Calu3 (cell line): Measurements from ENCODE around the gene ARID1B. TPM values are rescaled to one million over a fixed set of nuclear protein-coding genes. Genes with fewer than 3 reads are reported as not detected.

Source experiments
- BruUV-seq: library from RNA; stranded (reverse); fragments of 400-500 nt; replicated peaks from 2 replicates; lab custom pipeline; 2021; lab: Mats Ljungman, UMichigan
- CTCF ChIA-PET: fragments of 300-600 bp; sonication (Branson Sonifier 250); formaldehyde crosslinking; loops from one replicate; lab custom pipeline; 2022; ENCODE audit warnings: antibody characterized with exemption; lab: Charles Lee
- DNase-seq: peaks from one replicate; pipeline ENCODE4 v3.0.0; 2022
- H3K27ac Mint-ChIP-seq: one replicate; pipeline ENCODE4 v1.8.0; 2022; ENCODE audit warnings: mixed read lengths; ENCODE audit not compliant: unreplicated experiment
- H3K27me3 Mint-ChIP-seq: one replicate; pipeline ENCODE4 v1.8.0; 2022; ENCODE audit warnings: mixed read lengths; ENCODE audit not compliant: unreplicated experiment
- H3K36me3 Mint-ChIP-seq: one replicate; pipeline ENCODE4 v1.8.0; 2022; ENCODE audit warnings: mild to moderate bottlenecking, moderate library complexity, mixed read lengths; ENCODE audit not compliant: insufficient read depth, unreplicated experiment
- H3K4me1 Mint-ChIP-seq: one replicate; pipeline ENCODE4 v1.8.0; 2022; ENCODE audit warnings: mild to moderate bottlenecking, low read depth, mixed read lengths; ENCODE audit not compliant: unreplicated experiment
- H3K4me3 Mint-ChIP-seq: one replicate; pipeline ENCODE4 v1.8.0; 2022; ENCODE audit warnings: mild to moderate bottlenecking, low read depth, moderate library complexity, mixed read lengths; ENCODE audit not compliant: unreplicated experiment
- H3K9me3 Mint-ChIP-seq: one replicate; pipeline ENCODE4 v1.8.0; 2022; ENCODE audit warnings: low read depth, mixed read lengths; ENCODE audit not compliant: unreplicated experiment
- intact Hi-C: fragments of 100-400 bp; cut with micrococcal nuclease; formaldehyde crosslinking; loops from one replicate; pipeline ENCODE4 v1.10.0; 2022; ENCODE audit not compliant: unreplicated experiment
- total RNA-seq: library from RNA; stranded (reverse); gene quantifications from 2 replicates; pipeline ENCODE4 v1.2.3, GENCODE V29; 2022
- TF ChIP-seq, protein P1 (sequence below): fragments of 200-600 bp; IDR thresholded peaks from one replicate; pipeline ENCODE4 v1.8.0; 2022; ENCODE audit warnings: antibody characterized with exemption; ENCODE audit not compliant: unreplicated experiment

ARID1B gene
- total RNA-seq, 1 experiment from 2014 or later, result 53.5 TPM

DNA sequence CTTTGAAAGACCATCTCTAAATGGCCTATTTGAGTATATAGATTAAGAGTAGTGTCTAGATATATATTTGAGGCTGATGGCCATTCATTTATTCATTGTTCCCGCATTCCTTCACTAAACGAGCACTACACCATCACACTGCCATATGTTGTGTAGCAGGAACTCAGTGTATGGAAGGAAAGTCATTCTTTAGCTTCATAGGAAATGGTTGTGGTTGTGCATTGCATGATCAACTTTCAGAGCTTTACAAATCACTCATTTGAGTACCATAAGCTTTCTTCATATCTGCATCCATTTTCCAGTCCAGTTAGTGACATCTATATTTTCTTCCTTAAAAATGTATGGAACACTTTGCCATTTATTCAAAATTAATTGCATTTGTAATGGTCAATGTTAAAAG lies 97.9 kb downstream of the ARID1B start:
- Mint-ChIP-seq H3K4me3 (no peak overlapping the region), H3K27ac (no peak overlapping the region), H3K27me3 (no peaks in the 10 kb centered on the region), H3K36me3 (peaks cover 4% of the 10 kb centered on the region), H3K4me1 (no peaks in the 10 kb centered on the region), H3K9me3 (no peaks in the 10 kb centered on the region)
- TF ChIP-seq, protein P1, sequence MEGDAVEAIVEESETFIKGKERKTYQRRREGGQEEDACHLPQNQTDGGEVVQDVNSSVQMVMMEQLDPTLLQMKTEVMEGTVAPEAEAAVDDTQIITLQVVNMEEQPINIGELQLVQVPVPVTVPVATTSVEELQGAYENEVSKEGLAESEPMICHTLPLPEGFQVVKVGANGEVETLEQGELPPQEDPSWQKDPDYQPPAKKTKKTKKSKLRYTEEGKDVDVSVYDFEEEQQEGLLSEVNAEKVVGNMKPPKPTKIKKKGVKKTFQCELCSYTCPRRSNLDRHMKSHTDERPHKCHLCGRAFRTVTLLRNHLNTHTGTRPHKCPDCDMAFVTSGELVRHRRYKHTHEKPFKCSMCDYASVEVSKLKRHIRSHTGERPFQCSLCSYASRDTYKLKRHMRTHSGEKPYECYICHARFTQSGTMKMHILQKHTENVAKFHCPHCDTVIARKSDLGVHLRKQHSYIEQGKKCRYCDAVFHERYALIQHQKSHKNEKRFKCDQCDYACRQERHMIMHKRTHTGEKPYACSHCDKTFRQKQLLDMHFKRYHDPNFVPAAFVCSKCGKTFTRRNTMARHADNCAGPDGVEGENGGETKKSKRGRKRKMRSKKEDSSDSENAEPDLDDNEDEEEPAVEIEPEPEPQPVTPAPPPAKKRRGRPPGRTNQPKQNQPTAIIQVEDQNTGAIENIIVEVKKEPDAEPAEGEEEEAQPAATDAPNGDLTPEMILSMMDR, result no peak
- intact Hi-C loops, result no loop called here
- no TSS peak for BruUV-seq
- CTCF ChIA-PET, result no interaction called here
- no peak for DNase-seq

DNA sequence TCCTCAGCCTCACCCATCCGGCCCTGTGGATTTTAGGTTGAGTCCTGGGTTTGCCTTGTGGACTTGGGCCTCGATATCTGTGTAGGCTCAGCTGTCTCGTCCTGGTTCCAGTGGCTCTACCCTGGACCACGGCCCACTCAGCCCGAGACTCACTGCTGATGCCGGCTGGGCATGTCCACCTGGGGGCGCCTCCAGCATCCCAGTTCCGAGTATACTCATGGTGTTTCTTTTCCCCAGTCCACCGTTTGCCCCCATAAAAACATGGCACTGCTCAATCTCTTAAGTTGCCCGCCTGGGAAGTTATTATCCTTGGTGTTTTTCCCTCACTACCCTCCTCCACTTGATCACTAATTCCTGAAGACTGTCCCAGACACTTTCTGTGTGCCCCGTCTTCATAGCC lies 99.1 kb downstream of the ARID1B start:
- Mint-ChIP-seq H3K27me3 (no peaks in the 10 kb centered on the region), H3K9me3 (no peaks in the 10 kb centered on the region), H3K4me1 (no peaks in the 10 kb centered on the region), H3K27ac (no peak overlapping the region), H3K4me3 (no peak overlapping the region), H3K36me3 (peaks cover 4% of the 10 kb centered on the region)
- intact Hi-C loops, result no loop called here
- TF ChIP-seq, protein P1, result peak; percentile 30
- CTCF ChIA-PET, result no interaction called here
- DNase-seq, result peak; percentile 9
- BruUV-seq, result no TSS peak

DNA sequence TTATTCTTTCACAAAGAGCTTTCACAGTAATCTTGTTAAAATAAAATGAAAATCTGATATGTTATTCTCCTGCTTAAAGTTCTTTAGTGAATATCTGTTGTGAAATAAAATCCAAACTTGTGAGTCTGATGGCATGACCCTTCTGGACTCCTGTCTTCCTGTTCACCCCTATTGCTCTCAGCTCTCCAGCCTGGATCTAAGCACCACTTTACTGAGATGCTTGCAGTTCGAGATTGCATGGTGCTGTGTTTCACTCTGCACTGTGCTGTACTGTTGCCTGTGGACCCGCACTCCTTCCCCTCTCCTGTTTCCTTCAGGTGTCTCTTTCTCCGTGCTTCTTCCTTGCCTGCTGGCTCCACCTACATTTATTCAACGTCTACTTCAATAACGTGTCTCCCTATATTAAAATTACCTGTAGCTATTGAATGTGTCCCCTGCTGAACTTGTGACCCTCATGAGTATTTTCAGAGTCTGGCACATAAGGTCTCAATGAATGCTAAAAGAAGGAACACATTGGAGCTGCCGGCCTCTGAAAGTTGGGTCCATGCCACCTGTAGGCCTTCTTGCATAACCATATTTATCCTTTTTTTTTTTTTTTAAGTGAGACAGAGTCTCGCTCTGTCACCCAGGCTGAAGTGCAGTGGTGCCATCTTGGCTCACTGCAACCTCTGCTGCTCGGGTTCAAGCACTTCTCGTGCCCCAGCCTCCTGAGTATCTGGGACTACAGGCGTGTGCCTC lies 100.1 kb downstream of the ARID1B start:
- H3K9me3 Mint-ChIP-seq, result no peaks in the 10 kb centered on the region
- no peak overlapping the region for H3K27ac Mint-ChIP-seq
- H3K27me3 Mint-ChIP-seq, result no peaks in the 10 kb centered on the region
- intact Hi-C loops, result no loop called here
- H3K4me3 Mint-ChIP-seq, result no peak overlapping the region
- peaks cover 4% of the 10 kb centered on the region for H3K36me3 Mint-ChIP-seq
- no peak for DNase-seq
- TF ChIP-seq, protein P1, result no peak
- CTCF ChIA-PET, result no interaction called here
- BruUV-seq, result no TSS peak
- peaks cover 4% of the 10 kb centered on the region for H3K4me1 Mint-ChIP-seq

DNA sequence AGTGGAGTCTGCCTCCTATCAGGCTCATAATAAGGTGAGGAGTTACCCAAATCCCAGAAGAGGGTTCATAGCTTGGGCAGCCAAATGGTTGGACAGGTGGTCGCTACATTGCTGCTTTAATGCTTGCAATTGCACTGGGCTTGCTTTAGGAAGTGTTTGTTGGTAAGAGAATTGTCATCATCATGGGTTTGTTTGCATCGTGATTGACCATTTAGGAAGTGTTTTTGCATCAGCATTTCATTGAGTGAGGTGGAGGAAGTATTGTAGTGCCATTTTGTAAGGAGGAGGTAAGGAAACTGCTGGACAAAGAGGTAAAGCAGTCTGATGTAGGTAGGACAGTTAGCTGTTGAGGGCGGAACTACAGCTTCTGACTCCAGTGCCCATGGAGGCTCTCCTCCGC lies 101.5 kb downstream of the ARID1B start:
- DNase-seq, result no peak
- Mint-ChIP-seq H3K27me3 (no peaks in the 10 kb centered on the region), H3K4me3 (no peak overlapping the region), H3K9me3 (no peaks in the 10 kb centered on the region), H3K36me3 (no peaks in the 10 kb centered on the region), H3K4me1 (peaks cover 17% of the 10 kb centered on the region), H3K27ac (no peak overlapping the region)
- CTCF ChIA-PET, result no interaction called here
- TF ChIP-seq, protein P1, result no peak
- intact Hi-C loops, result no loop called here
- BruUV-seq, result no TSS peak
